ENCODE data around the gene PTPN1.

PTPN1 gene

GRCh38 chr20:50580016-50580747 is 70.0 kb downstream of the PTPN1 start (continued):
- TF ChIP-seq CTCF (tag by site-specific recombination; IDR thresholded peaks at IDR 0.05) (peak; percentile 90), GLI2 (tag by site-specific recombination; IDR thresholded peaks at IDR 0.05; ENCODE audit: borderline replicate concordance, low read depth) (no peak), ZNF670 (tag by site-specific recombination; IDR thresholded peaks at IDR 0.05; ENCODE audit: low read depth) (no peak), ZBTB8A (tag by site-specific recombination; IDR thresholded peaks at IDR 0.05) (no peak), ZNF155 (tag by site-specific recombination; IDR thresholded peaks at IDR 0.05) (no peak), ZNF654 (tag by site-specific recombination; IDR thresholded peaks at IDR 0.05; ENCODE audit: low read depth) (peak; percentile 85), REST (tag by site-specific recombination; IDR thresholded peaks at IDR 0.05) (no peak), SCRT2 (tag by site-specific recombination; IDR thresholded peaks at IDR 0.05) (peak; percentile 98), ZNF302 (tag by site-specific recombination; IDR thresholded peaks at IDR 0.05; ENCODE audit: low read depth) (no peak), OVOL3 (tag by site-specific recombination; IDR thresholded peaks at IDR 0.05) (no peak), SETDB1 (IDR thresholded peaks at IDR 0.05; ENCODE audit: insufficient read length, low read length) (no peak), ZBTB6 (tag by site-specific recombination; IDR thresholded peaks at IDR 0.05) (no peak), ZNF701 (tag by site-specific recombination; IDR thresholded peaks at IDR 0.05) (no peak), ZNF510 (tag by site-specific recombination; IDR thresholded peaks at IDR 0.05; ENCODE audit: insufficient replicate concordance) (no peak), ZNF114 (tag by site-specific recombination; IDR thresholded peaks at IDR 0.05) (no peak), ZNF169 (tag by site-specific recombination; IDR thresholded peaks at IDR 0.05) (no peak), ZNF704 (tag by site-specific recombination; IDR thresholded peaks at IDR 0.05) (no peak), RBAK (tag by site-specific recombination; IDR thresholded peaks at IDR 0.05) (no peak), ZNF362 (tag by site-specific recombination; IDR thresholded peaks at IDR 0.05) (no peak), IKZF3 (tag by site-specific recombination; IDR thresholded peaks at IDR 0.05) (0 out of 2 replicates have a peak, but pooled peaks have one; percentile 10), SP2 (tag by site-specific recombination; IDR thresholded peaks at IDR 0.05) (no peak), ZBTB11 (tag by site-specific recombination; conservative IDR thresholded peaks at IDR 0.05; ENCODE audit: low read depth) (no peak)
- TF ChIP-seq, protein P1, sequence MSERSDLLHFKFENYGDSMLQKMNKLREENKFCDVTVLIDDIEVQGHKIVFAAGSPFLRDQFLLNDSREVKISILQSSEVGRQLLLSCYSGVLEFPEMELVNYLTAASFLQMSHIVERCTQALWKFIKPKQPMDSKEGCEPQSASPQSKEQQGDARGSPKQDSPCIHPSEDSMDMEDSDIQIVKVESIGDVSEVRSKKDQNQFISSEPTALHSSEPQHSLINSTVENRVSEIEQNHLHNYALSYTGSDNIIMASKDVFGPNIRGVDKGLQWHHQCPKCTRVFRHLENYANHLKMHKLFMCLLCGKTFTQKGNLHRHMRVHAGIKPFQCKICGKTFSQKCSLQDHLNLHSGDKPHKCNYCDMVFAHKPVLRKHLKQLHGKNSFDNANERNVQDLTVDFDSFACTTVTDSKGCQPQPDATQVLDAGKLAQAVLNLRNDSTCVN (tag by site-specific recombination; optimal IDR thresholded peaks at IDR 0.05): no peak
